K562 (cell line): ENCODE measurements around the gene SEC16A. TPM values are rescaled to one million over a fixed set of nuclear protein-coding genes. Genes with fewer than 3 reads are reported as not detected.

Experiments
- ATAC-seq: fragments of 200-7000 bp; cut with Tn5 transposase; 3 replicates; pipeline ENCODE4 v1.9.1; 2020; ENCODE audit warnings: moderate library complexity
- BruUV-seq: library from RNA; stranded (reverse); fragments of 400-500 nt; replicated peaks from 2 replicates; lab custom pipeline; 2021; lab: Mats Ljungman, UMichigan
- CTCF ChIA-PET: fragments of 300-600 bp; formaldehyde crosslinking; extraction: SDS; loops from one replicate; lab custom pipeline; 2021; ENCODE audit warnings: low intra/inter-chr PET ratio; lab: Yijun Ruan, JAX
- POLR2A ChIA-PET: fragments of 300-600, 350-650 bp; sonication (Branson Sonifier 250); formaldehyde crosslinking; extraction: SDS; loops from one replicate; lab custom pipeline; 2021; ENCODE audit warnings: antibody characterized with exemption, inconsistent platforms; lab: Yijun Ruan, JAX
- DNase-seq, 4 experiments: peaks; one replicate each; pipeline versions ENCODE4 v3.0.0 to v3.0.0-alpha.2; 2011 to 2018; ENCODE audit warnings: low spot score in 3 of 4, mixed read lengths in 3 of 4; ENCODE audit errors: extremely low read depth in 1 of 4
- FAIRE-seq: peaks from 2 replicates; lab custom pipeline; 2011; peaks lifted over from hg19 to GRCh38; lab: Jason Lieb, UNC
- H2AFZ ChIP-seq: 2 replicates; pipeline ENCODE4 v1.6.0; 2011; ENCODE audit warnings: low read depth, low read length, control low read depth, inconsistent platforms
- H3K27ac ChIP-seq: fragments of 200-600 bp; 3 replicates; pipeline ENCODE4 v1.8.0; 2011; ENCODE audit warnings: low read depth, mild to moderate bottlenecking, control low read depth, inconsistent platforms, low read length, moderate library complexity, mixed read lengths; ENCODE audit errors: extremely low read depth
- H3K27me3 ChIP-seq, 2 experiments: fragments of 300-600 bp in 1 of 2; 2 replicates in 1 of 2; 3 replicates in 1 of 2; pipeline versions ENCODE4 v1.6.0 to v1.8.0; 2011; ENCODE audit warnings: inconsistent platforms in 2 of 2, low read length in 2 of 2, mild to moderate bottlenecking in 1 of 2, mixed read lengths in 1 of 2, moderate library complexity in 1 of 2; ENCODE audit not compliant: control insufficient read depth in 2 of 2, insufficient read depth in 2 of 2
- H3K36me3 ChIP-seq: fragments of 300-600 bp; 3 replicates; pipeline ENCODE4 v1.8.0; 2011; ENCODE audit warnings: mild to moderate bottlenecking, low read length, inconsistent platforms; ENCODE audit not compliant: control insufficient read depth, insufficient read depth
- H3K4me1 ChIP-seq, 2 experiments: fragments of 200-600 bp in 1 of 2; replicated peaks in 1 of 2; 2 replicates in 1 of 2; 3 replicates in 1 of 2; pipeline versions ENCODE4 v1.5.1 to v1.8.0; 2011; ENCODE audit warnings: inconsistent platforms in 2 of 2, low read length in 2 of 2, mild to moderate bottlenecking in 1 of 2, mixed read lengths in 1 of 2, moderate library complexity in 1 of 2; ENCODE audit not compliant: control insufficient read depth in 2 of 2, insufficient read depth in 2 of 2
- H3K4me2 ChIP-seq: 2 replicates; pipeline ENCODE4 v1.6.1; 2011; ENCODE audit warnings: low read length, control low read depth, inconsistent platforms, mixed read lengths; ENCODE audit not compliant: insufficient read depth
- H3K4me3 ChIP-seq: fragments of 200-600 bp; sonication (generic), shearing (Covaris generic); 2 replicates; pipeline ENCODE4 v1.5.1; 2016; ENCODE audit warnings: control low read depth, inconsistent platforms
- H3K79me2 ChIP-seq: fragments of 200-600 bp; 3 replicates; pipeline ENCODE4 v1.8.0; 2011; ENCODE audit warnings: low read length, inconsistent platforms; ENCODE audit not compliant: control insufficient read depth, insufficient read depth
- H3K9ac ChIP-seq, 2 experiments: 2 replicates each; pipeline versions ENCODE4 v1.6.0 to v1.6.1; 2011; ENCODE audit warnings: low read depth in 2 of 2, low read length in 2 of 2, control low read depth in 1 of 2, inconsistent platforms in 1 of 2, mild to moderate bottlenecking in 1 of 2, mixed read lengths in 1 of 2; ENCODE audit not compliant: insufficient read depth in 1 of 2
- H3K9me1 ChIP-seq: one replicate; pipeline ENCODE4 v1.6.0; 2011; ENCODE audit warnings: inconsistent platforms, mild to moderate bottlenecking, low read length, moderate library complexity; ENCODE audit not compliant: control insufficient read depth, insufficient read depth
- H3K9me3 ChIP-seq: replicated peaks from 2 replicates; pipeline ENCODE4 v1.5.1; 2011; ENCODE audit warnings: low read depth, low read length, inconsistent platforms; ENCODE audit not compliant: control insufficient read depth, insufficient read depth
- H4K20me1 ChIP-seq: replicated peaks from 2 replicates; pipeline ENCODE4 v1.6.1; 2011; ENCODE audit warnings: low read length, inconsistent platforms, mixed read lengths; ENCODE audit not compliant: control insufficient read depth, insufficient read depth
- ETS2 ChIP-seq: IDR thresholded peaks from 2 replicates; pipeline ENCODE4 v1.6.1; 2016; ENCODE audit warnings: borderline replicate concordance, missing genetic modification characterization, mild to moderate bottlenecking, moderate library complexity, missing compliant biosample characterization; ENCODE audit not compliant: poor library complexity, severe bottlenecking
- JUN ChIP-seq, 2 experiments: sonication (generic) in 1 of 2; formaldehyde crosslinking in 1 of 2; IDR thresholded peaks; 2 replicates each; pipeline versions ENCODE4 v1.6.1 to v1.8.0; 2012 to 2022; ENCODE audit warnings: borderline replicate concordance in 2 of 2, mild to moderate bottlenecking in 2 of 2, improper control_type of control experiment in 1 of 2, low read depth in 1 of 2, low read length in 1 of 2, missing genetic modification reagents in 1 of 2
- KLF1 ChIP-seq: fragments of 450-650 bp; IDR thresholded peaks from 2 replicates; pipeline ENCODE4 v1.6.1; 2016; ENCODE audit warnings: missing genetic modification characterization, missing compliant biosample characterization
- NR1H2 ChIP-seq: sonication (generic); formaldehyde crosslinking; IDR thresholded peaks from 2 replicates; pipeline ENCODE4 v1.4.0; 2020; ENCODE audit warnings: mild to moderate bottlenecking, missing genetic modification reagents
- POLR2G ChIP-seq: fragments of 200-400 bp; formaldehyde crosslinking; IDR thresholded peaks from 2 replicates; pipeline ENCODE4 v1.6.1; 2017; ENCODE audit warnings: low read depth, mild to moderate bottlenecking, antibody characterized with exemption, low read length, moderate library complexity
- SUPT5H ChIP-seq: fragments of 450-650 bp; IDR thresholded peaks from 2 replicates; pipeline ENCODE4 v1.6.1; 2016
- ZBTB7A ChIP-seq: IDR thresholded peaks from 2 replicates; pipeline ENCODE4 v1.6.1; 2011; ENCODE audit warnings: low read depth, mild to moderate bottlenecking, low read length, moderate library complexity, borderline replicate concordance; ENCODE audit not compliant: control insufficient read depth
- ZNF224 ChIP-seq: sonication (generic); formaldehyde crosslinking; IDR thresholded peaks from 2 replicates; pipeline ENCODE4 v1.8.0; 2022; ENCODE audit warnings: mild to moderate bottlenecking, missing genetic modification reagents
- whole genome bisulfite sequencing: fragments of 100-300 bp; shearing (Covaris generic); methylation state at CpG from one replicate; pipeline ENCODE4 v1.1.6; 2016; ENCODE audit warnings: low coverage, mixed read lengths; ENCODE audit not compliant: insufficient coverage; ENCODE audit errors: missing lambda C conversion rate; 5-methylcytosine and 5-hydroxymethylcytosine counted together
- in situ Hi-C: fragments of 300-500 bp; cut with MboI; formaldehyde crosslinking; loops from 4 replicates; pipeline ENCODE4 v1.15.0; 2018; ENCODE audit warnings: inconsistent platforms, mixed read lengths
- intact Hi-C: fragments of 100-400 bp; cut with micrococcal nuclease; formaldehyde crosslinking; loops from 2 replicates; pipeline ENCODE4 v1.14.2; 2022
- polyA plus RNA-seq, 8 experiments: library from polyadenylated mRNA; depleted of rRNA in 4 of 8; stranded (reverse) in 5 of 8; unstranded in 3 of 8; fragments of >200 nt; fragmentation: Nextera tagmentation in 2 of 8; fragmentation: Illumina TruSeq in 1 of 8; extraction: Ambion mirVana in 2 of 8; extraction: Trizol in 1 of 8; gene quantifications; 2 replicates each; pipeline versions ENCODE4 v1.2.1 to v1.2.3, GENCODE V29; 2011 to 2014; ENCODE audit warnings: inconsistent platforms in 1 of 8, missing spikeins in 1 of 8
- total RNA-seq, 7 experiments: library from RNA; depleted of rRNA in 6 of 7; stranded (reverse); fragments of >200 nt in 6 of 7; fragmentation: Illumina TruSeq in 2 of 7; extraction: Trizol in 2 of 7; gene quantifications; 2 replicates each; pipeline versions ENCODE4 v1.2.1 to v1.2.3, GENCODE V29; 2011 to 2021; ENCODE audit warnings: low replicate concordance in 1 of 7
- TF ChIP-seq, protein P1 (sequence below), 3 experiments: fragments of 200-800 bp in 1 of 3; sonication (Bioruptor generic) in 1 of 3; sonication (generic) in 1 of 3; formaldehyde crosslinking in 1 of 3; IDR thresholded peaks; 2 replicates each; pipeline versions ENCODE4 v1.6.1 to v1.8.0; 2016 to 2022; ENCODE audit warnings: mild to moderate bottlenecking in 2 of 3, missing compliant biosample characterization in 2 of 3, missing genetic modification characterization in 2 of 3, missing genetic modification reagents in 1 of 3
- TF ChIP-seq, protein P2 (sequence below): sonication (generic); formaldehyde crosslinking; IDR thresholded peaks from 2 replicates; pipeline ENCODE4 v1.9.0; 2022; ENCODE audit warnings: mild to moderate bottlenecking, missing genetic modification reagents
- TF ChIP-seq, protein P3 (sequence below): fragments of 250-450 bp; sonication (Bioruptor Pico); IDR thresholded peaks from 2 replicates; pipeline ENCODE4 v1.8.0; 2022; ENCODE audit warnings: moderate library complexity, mild to moderate bottlenecking, inconsistent platforms

SEC16A gene
- total and polyA plus RNA-seq, 9 of the 15 experiments (the other 6 are each of a cell fraction or from before 2014, with no cell fraction given), result 8.3 to 62.8 (median 14.0) TPM

DNA sequence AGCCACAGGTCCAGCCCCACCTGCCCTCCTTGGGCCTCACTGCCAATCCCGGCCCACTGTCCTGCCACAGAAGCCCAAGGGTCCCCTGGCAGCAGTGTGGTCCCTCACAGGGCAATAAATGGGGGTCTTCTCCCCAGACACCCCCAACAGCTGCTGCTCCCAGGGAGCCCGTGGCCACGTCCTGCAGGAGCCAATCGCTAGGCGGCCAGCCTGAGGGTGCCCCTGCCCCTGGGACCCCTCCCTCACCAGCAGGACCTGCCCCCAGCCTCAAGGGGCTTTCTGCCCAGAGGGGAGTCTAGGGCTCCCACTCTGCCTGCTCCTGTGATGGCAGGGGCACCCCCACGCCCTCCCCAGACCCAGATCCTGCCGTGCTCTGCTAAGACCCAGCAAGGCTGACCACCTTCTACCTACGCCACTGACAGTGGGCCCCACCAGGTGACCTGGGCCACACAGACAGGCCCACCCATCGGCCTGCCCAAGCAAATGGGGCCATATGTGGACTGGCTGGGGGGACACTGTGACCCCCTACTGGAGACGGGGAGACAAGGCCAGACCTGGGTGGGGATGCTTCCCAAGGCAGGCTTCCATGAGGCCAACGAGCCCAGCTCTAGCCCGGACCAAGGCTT lies 46.0 kb upstream of the SEC16A start:
- no peak for FAIRE-seq
- H3K27ac ChIP-seq, result peak overlapping the region; percentile 22; the same call in 1 of the 3 replicates
- intact Hi-C loops, result no loop called here
- peaks cover 0 to 89% of the 10 kb centered on the region in 2 experiments; a peak in 3 of 5 replicates for H3K4me1 ChIP-seq
- H4K20me1 ChIP-seq, result 0 out of 2 replicates have a peak, but pooled peaks cover 9% of the 10 kb centered on the region
- no TSS peak for BruUV-seq
- H3K9me1 ChIP-seq, result peaks cover 2% of the 10 kb centered on the region
- no peak for ATAC-seq
- no peak overlapping the region for H3K4me2 ChIP-seq
- ChIA-PET CTCF (no interaction called here), POLR2A (interaction anchor here (0.6 to 1.2 kb wide), 3 partner anchors 11 to 823 kb away, joined by 3 read pairs; no protein-coding TSS in a partner anchor)
- no peak overlapping the region for H2AFZ ChIP-seq
- no peak for TF ChIP-seq ETS2
- no peak for TF ChIP-seq JUN (IDR thresholded peaks at IDR 0.05; ENCODE audit: borderline replicate concordance, low read depth, low read length)
- TF ChIP-seq JUN (CRISPR knock-in tag; IDR thresholded peaks at IDR 0.05; ENCODE audit: borderline replicate concordance), result no peak
- TF ChIP-seq POLR2G, result 0 out of 2 replicates have a peak, but pooled peaks have one; percentile 13
- TF ChIP-seq, protein P1, sequence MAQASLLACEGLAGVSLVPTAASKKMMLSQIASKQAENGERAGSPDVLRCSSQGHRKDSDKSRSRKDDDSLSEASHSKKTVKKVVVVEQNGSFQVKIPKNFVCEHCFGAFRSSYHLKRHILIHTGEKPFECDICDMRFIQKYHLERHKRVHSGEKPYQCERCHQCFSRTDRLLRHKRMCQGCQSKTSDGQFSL (CRISPR knock-in tag; IDR thresholded peaks at IDR 0.05), result peak; percentile 9; the same call in 1 of the 2 replicates
- TF ChIP-seq, protein P1 (tag; IDR thresholded peaks at IDR 0.05), result no peak
- TF ChIP-seq ZBTB7A, result 0 out of 2 replicates have a peak, but pooled peaks have one; percentile 25
- TF ChIP-seq, protein P2, sequence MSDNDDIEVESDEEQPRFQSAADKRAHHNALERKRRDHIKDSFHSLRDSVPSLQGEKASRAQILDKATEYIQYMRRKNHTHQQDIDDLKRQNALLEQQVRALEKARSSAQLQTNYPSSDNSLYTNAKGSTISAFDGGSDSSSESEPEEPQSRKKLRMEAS (CRISPR knock-in tag), result peak; percentile 34; the same call in 1 of the 2 replicates
- no peak for TF ChIP-seq KLF1 (tag)
- no peak for TF ChIP-seq ZNF224 (CRISPR knock-in tag)
- TF ChIP-seq SUPT5H, result no peak
- no peak for TF ChIP-seq NR1H2 (CRISPR knock-in tag)
- TF ChIP-seq, protein P3, sequence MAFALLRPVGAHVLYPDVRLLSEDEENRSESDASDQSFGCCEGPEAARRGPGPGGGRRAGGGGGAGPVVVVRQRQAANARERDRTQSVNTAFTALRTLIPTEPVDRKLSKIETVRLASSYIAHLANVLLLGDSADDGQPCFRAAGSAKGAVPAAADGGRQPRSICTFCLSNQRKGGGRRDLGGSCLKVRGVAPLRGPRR, result no peak
- TF ChIP-seq, all 486 proteins: peak for 4
- H3K4me3 ChIP-seq, result no peak overlapping the region
- no peaks in the 10 kb centered on the region for H3K27me3 ChIP-seq
- 81% methylated on average over 11 of the region's 12 CpGs for WGBS
- in situ Hi-C loops, result no loop called here
- H3K36me3 ChIP-seq, result peaks cover under 1% of the 10 kb centered on the region; the same call in 1 of the 3 replicates
- DNase-seq, result no peak
- peak overlapping the region in 1 of 2 experiments; percentile 68; a peak in 2 of 4 replicates for H3K9ac ChIP-seq
- H3K9me3 ChIP-seq, result no peaks in the 10 kb centered on the region
- H3K79me2 ChIP-seq, result peaks cover 6% of the 10 kb centered on the region; the same call in 1 of the 3 replicates
